ENCODE data around the gene ZFAND4.
"Not testable (repeated sequence)": the region's sequence is repeated elsewhere in the genome, so short reads cannot be mapped to it uniquely, and the experiment has no call there.

The ZFAND4 gene

DNA sequence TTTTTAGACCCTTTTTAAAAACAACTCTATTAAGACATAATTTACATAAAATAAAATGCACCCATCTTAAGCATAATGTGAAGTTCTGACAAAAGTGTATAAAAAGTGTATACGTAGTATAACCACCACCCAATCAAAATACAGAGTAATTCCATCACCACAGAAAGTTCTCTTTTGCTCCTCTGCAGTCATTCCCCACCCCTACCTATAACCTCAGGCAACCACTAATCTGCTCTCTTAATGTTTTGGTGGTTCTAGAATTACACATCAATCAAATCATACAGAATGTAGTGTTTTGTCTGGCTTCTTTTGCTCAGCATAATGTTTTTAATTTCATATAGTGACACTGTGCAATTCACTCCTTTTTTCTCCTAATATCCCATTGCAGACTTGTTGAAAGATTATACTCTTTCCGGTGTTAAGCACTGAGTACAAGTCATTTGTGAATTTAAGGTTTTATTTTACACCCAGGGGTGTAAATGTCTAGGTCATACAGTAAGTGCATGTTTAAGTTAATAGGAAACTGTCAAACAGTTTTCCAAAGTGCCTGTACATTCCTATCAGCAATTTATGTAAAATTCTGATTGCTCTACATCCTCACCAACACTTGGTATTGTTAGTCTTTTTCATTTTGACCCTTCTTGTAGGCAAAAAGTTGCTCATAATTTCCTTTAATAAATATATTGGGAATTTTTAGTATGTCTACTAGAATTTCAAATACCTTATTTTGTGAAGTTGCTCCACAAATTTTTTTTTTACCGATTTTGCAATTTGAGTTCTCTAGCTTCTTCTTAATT lies 86.3 kb downstream of the ZFAND4 start:
- DNase-seq = no peak

DNA sequence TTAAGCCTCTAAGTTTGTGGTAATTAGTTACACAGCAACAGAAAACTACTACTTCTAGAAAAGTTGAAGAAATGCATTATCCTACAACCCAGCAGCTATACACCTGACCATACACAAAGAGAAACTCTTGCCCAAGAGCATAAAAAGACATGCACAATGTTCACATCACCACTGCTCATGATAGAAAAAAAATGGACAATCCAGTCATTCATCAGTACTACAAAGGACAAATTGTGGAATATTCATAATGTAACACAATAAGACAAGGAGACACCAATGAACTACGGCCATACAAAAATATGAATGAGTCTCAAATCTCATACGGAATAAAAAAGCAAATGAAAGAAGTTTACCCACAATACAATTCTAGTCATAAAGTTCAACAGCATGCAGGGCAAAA lies 87.4 kb downstream of the ZFAND4 start:
- DNase-seq = no peak

- DNase-seq = no peak
These were observed 90.2 kb downstream of the ZFAND4 start for GRCh38 chr10:45582386-45582781.

DNA sequence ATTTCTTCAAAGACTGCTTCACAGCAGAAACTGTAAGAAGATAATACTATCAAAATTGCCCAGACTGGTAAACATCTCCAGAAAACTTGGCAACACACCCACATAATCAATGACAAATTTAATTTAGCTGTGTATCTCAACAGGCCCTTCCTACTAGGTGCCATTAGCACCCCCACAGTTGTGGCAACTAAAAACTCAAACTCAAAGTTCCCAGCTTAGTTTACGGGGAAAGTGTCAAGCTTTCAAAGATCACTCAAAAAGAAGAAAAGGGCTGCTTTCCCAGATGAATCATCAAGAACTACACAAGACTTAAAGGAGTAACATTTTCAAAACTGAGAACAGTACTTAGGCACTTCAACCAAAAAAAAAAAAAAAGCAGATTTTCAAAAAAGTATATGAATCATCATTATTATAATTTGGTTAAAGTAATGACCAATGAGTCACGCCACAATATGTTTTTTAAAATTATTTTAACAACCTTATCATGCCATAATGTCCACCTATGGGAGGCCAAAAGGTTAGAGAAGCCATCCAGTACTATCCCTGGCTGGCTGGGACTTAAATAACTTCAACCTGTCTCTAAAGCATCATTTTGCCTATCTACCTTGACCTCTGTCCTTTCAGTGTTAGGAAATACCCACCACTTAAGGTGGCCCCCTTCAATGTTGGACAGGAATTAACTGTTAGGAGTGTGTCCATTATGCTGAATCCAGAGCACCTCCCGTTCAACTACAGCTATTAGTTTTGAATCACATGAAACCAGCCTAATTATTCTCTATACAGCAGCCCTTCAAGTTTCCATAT lies 90.8 kb downstream of the ZFAND4 start:
- DNase-seq = no peak

DNA sequence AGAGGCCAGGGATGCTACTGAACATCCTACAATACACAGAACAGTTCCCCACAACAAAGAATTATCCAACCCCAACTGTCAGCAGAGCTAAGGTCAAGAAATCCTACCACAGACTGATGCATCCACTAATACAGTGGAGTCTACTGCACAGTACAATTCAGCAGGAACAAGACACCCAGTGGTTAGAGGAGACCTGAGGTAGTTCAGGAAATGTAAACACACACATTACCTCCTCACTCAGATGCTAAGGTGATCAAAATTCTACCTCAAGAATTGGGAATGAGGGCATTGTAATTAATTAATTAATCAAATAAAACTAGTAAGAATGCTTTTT lies 91.4 kb downstream of the ZFAND4 start:
- no peak for DNase-seq

DNA sequence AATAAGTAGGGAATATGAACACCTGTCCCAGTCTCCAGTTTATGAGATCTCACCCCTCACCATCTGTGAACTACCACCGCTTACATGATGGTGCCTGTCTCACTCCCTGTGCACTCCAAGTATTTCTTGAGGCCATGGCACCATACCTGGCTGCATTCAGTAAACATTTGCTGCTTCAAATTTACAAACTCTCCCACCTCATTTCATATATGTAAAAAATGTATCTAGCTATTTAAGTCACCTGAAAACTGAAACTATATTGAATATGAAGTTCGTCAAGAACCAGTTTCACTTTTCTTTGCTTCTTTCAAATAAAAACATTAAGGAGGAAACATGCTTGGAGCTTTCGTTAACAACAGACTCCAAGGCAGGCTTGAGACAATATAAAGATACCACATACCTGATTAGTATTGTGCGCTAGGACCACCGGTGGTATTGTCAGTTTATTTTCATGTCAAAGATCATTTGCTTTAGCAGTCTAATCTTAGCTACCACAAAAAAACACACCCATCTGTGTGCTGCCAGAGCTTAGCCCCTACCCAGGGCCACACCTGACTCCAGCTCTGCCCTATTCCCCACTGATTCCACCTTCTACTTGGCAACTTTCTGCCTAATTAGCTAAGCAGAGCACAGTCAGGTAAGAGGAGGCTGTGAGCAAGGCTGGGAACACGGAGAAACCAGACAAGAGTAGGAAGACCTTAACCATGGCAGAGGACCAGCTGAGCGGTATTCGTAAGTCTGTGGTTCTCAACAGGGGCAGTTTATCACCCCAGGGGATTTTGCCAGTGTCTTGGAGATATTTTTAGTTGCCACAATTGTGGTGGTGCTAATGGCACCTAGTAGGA lies 92.0 kb downstream of the ZFAND4 start:
- peak; percentile 5 for DNase-seq

DNA sequence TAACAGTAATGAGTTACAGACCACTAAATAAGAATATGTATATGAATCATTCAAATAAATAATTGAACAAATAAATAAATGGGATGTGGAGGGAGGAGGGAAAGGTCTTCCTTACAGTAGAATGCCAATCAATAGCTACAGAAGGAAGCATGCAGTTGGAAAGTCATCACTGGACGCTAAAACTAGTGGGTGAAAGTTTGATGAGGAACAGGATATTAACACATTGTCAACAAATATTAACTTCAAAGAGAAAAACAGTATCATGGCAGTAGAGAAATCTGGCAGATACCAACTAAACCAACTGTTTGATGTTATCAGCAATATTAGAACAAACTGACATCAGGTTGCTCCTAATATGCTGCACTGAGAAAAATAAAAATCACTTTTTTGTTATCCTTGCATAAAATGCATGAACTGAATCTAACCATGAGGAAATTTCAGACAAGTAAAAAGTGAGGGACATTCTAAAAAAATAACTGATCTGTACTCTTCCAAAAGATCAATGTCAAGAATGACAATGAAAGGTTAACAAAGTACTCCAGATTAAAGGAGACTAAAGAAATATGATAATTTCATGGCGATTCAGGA lies 94.1 kb downstream of the ZFAND4 start:
- no peak for DNase-seq

DNA sequence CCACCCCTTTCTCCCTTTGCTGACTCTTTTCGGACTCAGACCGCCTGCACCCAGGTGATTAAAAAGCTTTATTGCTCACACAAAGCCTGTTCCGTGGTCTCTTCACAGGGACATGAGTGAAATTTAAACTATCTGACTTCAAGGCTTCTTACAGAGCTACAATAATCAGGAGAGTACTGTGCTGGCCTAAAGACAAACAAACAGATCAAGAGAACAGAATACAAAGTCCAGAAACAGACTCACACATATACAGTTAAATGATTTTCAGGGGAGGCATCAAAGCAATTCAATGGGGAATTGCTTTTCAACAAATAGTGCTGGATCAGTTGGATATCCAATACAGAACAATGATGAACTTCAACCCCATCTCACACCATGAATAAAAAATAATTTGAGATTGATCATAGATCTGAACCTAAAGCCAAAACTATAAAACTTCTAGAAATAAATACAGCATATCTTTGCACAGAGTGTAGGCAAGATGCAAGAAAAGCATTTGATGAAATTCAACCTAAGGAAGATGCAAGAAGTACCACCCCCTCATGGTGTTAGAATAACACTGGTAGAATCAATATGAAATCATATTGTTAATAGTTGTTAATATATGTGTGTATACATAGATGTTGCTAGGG lies 96.5 kb downstream of the ZFAND4 start:
- DNase-seq = no peak

GRCh38 chr10:45575032-45575761 lies 97.4 kb downstream of the ZFAND4 start:
- DNase-seq = not testable (repeated sequence)

- DNase-seq = no peak
These were observed 103.1 kb downstream of the ZFAND4 start for GRCh38 chr10:45569471-45569870.

DNA sequence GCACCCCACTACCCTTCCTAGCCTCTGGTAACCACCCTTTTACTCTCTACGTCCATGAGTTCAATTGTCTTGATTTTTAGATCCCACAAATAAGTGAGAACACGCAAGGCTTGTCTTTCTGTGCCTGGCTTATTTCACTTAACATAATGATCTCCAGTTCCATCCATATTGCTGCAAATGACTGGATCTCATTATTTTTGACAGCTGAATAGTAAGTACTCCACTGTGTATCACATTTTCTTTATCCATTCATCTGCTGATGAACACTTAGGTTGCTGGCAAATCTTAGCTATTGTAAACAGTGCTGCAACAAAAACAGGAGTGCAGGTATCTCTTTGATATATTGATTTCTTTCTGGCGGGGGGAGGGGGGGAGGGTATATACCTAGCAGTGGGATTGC lies 106.2 kb downstream of the ZFAND4 start:
- DNase-seq = no peak

Data from CD4-positive, alpha-beta T cell treated with Interferon gamma for 1 hour (primary cell).